ENCODE results near the gene P2RX4. TPM values are rescaled to one million over a fixed set of nuclear protein-coding genes. Genes with fewer than 3 reads are reported as not detected.

The P2RX4 gene
- total RNA-seq, 1 experiment from 2014 or later: 17.1 TPM

DNA sequence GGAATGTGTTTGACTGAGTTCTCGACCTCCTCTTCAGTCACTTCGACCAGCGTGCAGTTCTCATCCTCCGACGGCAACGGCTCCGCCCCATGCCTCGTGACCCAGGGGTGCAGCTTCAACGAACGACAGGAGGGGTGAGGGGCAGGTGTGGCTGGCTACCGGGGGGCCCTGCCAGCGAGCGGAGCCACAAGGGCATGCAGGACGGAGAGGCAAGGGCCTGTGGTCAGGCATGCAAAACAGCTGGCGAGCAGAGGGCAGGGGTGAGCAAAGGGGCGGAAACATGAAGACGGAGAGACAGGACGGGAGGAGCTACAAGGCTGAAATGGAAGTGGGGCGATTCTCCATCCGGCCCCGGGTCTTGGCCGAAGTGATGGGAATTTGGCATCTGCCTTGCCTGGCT lies 38.7 kb downstream of the P2RX4 start:
- Histone ChIP-seq H3K4me2 (ENCODE audit: low read length) (no peak overlapping the region), H3K9ac (ENCODE audit: low read length) (no peak overlapping the region), H2AFZ (ENCODE audit: low read depth, low read length, poor library complexity, severe bottlenecking) (no peak overlapping the region), H3K27me3 (ENCODE audit: insufficient read depth, low read length) (no peaks in the 10 kb centered on the region), H3K79me2 (ENCODE audit: insufficient read depth, low read length) (no peaks in the 10 kb centered on the region), H3K27ac (ENCODE audit: low read depth, low read length) (no peak overlapping the region), H4K20me1 (ENCODE audit: insufficient read depth) (no peaks in the 10 kb centered on the region), H3K9me3 (ENCODE audit: control insufficient read depth in 1 of 2, insufficient read depth in 1 of 2, low read depth in 1 of 2, low read length in 2 of 2) (no peaks in the 10 kb centered on the region), H3K4me1 (ENCODE audit: control insufficient read depth in 1 of 2, insufficient read depth in 2 of 2, low read length in 2 of 2) (no peaks in the 10 kb centered on the region), H3K36me3 (ENCODE audit: control insufficient read depth in 1 of 2, insufficient read depth in 2 of 2, low read length in 2 of 2) (peaks cover 10 to 28% of the 10 kb centered on the region in 2 experiments; a peak in 3 of 4 replicates), H3K4me3 (replicated peaks in 1 of 2; ENCODE audit: low read depth in 1 of 2, low read length in 2 of 2) (no peak overlapping the region), H3K9me2 (ENCODE audit: insufficient read depth) (no peaks in the 10 kb centered on the region)
- no peak for DNase-seq (ENCODE audit: low read depth, low spot score)
- CTCF ChIA-PET: no interaction called here
- BruUV-seq (replicated peaks): no TSS peak
- RAD21 ChIA-PET (ENCODE audit: low non-redundant PET in 1 of 2, low total read pairs in 2 of 2, uncharacterized antibody in 2 of 2, unreplicated experiment in 2 of 2): no interaction called here
- POLR2A ChIA-PET: no interaction called here
- intact Hi-C loops (cut with micrococcal nuclease): no loop called here
- ATAC-seq: no peak
- TF ChIP-seq SIN3A (IDR thresholded peaks at IDR 0.05; ENCODE audit: low read depth): no peak
- TF ChIP-seq EZH2 (IDR thresholded peaks at IDR 0.05): no peak
- no peak for TF ChIP-seq YY1 (IDR thresholded peaks at IDR 0.05; ENCODE audit: extremely low read depth, insufficient replicate concordance, low read depth, low read length)

DNA sequence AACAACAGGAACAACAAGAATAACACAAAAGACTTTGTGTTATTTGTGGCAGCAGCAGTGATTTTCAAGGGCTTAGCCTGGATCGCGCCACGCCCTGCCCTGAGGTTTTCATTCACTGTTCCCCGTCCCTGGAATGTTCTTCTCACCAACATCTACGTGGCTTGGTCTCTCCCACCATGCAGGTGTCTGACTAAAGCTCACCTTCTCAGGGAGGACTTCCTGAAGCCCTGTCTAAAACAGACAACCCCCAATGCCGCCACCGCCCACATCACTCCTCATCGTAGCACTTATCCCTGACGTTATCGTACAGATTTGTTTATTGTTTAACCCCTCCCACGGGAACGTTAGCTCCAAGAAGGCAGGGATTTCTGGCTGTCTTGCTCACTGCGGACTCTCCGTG lies 40.4 kb downstream of the P2RX4 start:
- Histone ChIP-seq H2AFZ (ENCODE audit: low read depth, low read length, poor library complexity, severe bottlenecking) (no peak overlapping the region), H3K27me3 (ENCODE audit: insufficient read depth, low read length) (no peaks in the 10 kb centered on the region), H3K4me1 (ENCODE audit: control insufficient read depth in 1 of 2, insufficient read depth in 2 of 2, low read length in 2 of 2) (no peaks in the 10 kb centered on the region), H4K20me1 (ENCODE audit: insufficient read depth) (no peaks in the 10 kb centered on the region), H3K4me2 (ENCODE audit: low read length) (no peak overlapping the region), H3K9me2 (ENCODE audit: insufficient read depth) (no peaks in the 10 kb centered on the region), H3K27ac (ENCODE audit: low read depth, low read length) (no peak overlapping the region), H3K79me2 (ENCODE audit: insufficient read depth, low read length) (no peaks in the 10 kb centered on the region), H3K9me3 (ENCODE audit: control insufficient read depth in 1 of 2, insufficient read depth in 1 of 2, low read depth in 1 of 2, low read length in 2 of 2) (no peaks in the 10 kb centered on the region), H3K4me3 (replicated peaks in 1 of 2; ENCODE audit: low read depth in 1 of 2, low read length in 2 of 2) (no peak overlapping the region), H3K9ac (ENCODE audit: low read length) (no peak overlapping the region), H3K36me3 (ENCODE audit: control insufficient read depth in 1 of 2, insufficient read depth in 2 of 2, low read length in 2 of 2) (peaks cover 12 to 35% of the 10 kb centered on the region in 2 experiments; a peak in 3 of 4 replicates)
- TF ChIP-seq, protein P1, sequence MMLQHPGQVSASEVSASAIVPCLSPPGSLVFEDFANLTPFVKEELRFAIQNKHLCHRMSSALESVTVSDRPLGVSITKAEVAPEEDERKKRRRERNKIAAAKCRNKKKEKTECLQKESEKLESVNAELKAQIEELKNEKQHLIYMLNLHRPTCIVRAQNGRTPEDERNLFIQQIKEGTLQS (IDR thresholded peaks at IDR 0.05): no peak
- TF ChIP-seq SRF (IDR thresholded peaks at IDR 0.05; ENCODE audit: low read depth) (no peak), RAD21 (IDR thresholded peaks at IDR 0.05; ENCODE audit: low read depth) (no peak), ZNF274 (IDR thresholded peaks at IDR 0.05; ENCODE audit: low read depth, low read length) (no peak), POLR2AphosphoS5 (IDR thresholded peaks at IDR 0.05; ENCODE audit: low read depth, low read length) (no peak), EGR1 (IDR thresholded peaks at IDR 0.05; ENCODE audit: low read depth) (no peak), SP1 (IDR thresholded peaks at IDR 0.05; ENCODE audit: low read depth) (no peak), SIN3A (IDR thresholded peaks at IDR 0.05; ENCODE audit: low read depth) (no peak), CBX3 (IDR thresholded peaks at IDR 0.05; ENCODE audit: low read depth) (no peak), ZFX (IDR thresholded peaks at IDR 0.05) (no peak)
- TF ChIP-seq, protein P2, sequence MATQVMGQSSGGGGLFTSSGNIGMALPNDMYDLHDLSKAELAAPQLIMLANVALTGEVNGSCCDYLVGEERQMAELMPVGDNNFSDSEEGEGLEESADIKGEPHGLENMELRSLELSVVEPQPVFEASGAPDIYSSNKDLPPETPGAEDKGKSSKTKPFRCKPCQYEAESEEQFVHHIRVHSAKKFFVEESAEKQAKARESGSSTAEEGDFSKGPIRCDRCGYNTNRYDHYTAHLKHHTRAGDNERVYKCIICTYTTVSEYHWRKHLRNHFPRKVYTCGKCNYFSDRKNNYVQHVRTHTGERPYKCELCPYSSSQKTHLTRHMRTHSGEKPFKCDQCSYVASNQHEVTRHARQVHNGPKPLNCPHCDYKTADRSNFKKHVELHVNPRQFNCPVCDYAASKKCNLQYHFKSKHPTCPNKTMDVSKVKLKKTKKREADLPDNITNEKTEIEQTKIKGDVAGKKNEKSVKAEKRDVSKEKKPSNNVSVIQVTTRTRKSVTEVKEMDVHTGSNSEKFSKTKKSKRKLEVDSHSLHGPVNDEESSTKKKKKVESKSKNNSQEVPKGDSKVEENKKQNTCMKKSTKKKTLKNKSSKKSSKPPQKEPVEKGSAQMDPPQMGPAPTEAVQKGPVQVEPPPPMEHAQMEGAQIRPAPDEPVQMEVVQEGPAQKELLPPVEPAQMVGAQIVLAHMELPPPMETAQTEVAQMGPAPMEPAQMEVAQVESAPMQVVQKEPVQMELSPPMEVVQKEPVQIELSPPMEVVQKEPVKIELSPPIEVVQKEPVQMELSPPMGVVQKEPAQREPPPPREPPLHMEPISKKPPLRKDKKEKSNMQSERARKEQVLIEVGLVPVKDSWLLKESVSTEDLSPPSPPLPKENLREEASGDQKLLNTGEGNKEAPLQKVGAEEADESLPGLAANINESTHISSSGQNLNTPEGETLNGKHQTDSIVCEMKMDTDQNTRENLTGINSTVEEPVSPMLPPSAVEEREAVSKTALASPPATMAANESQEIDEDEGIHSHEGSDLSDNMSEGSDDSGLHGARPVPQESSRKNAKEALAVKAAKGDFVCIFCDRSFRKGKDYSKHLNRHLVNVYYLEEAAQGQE (IDR thresholded peaks at IDR 0.05; ENCODE audit: low read depth): no peak
- TF ChIP-seq, protein P3, sequence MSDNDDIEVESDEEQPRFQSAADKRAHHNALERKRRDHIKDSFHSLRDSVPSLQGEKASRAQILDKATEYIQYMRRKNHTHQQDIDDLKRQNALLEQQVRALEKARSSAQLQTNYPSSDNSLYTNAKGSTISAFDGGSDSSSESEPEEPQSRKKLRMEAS (IDR thresholded peaks at IDR 0.05): no peak
- intact Hi-C loops (cut with micrococcal nuclease): no loop called here
- DNase-seq (ENCODE audit: low read depth, low spot score): no peak
- ATAC-seq: no peak
- no TSS peak for BruUV-seq (replicated peaks)
- ChIA-PET POLR2A (no interaction called here), RAD21 (ENCODE audit: low non-redundant PET in 1 of 2, low total read pairs in 2 of 2, uncharacterized antibody in 2 of 2, unreplicated experiment in 2 of 2) (no interaction called here), CTCF (no interaction called here)

Measured in HCT116 (cell line).